22Rv1 (cell line): ENCODE results near the gene PDE9A.

Source experiments
- CTCF ChIP-seq: fragments of 450-650 bp; IDR thresholded peaks from 2 replicates; pipeline ENCODE4 v1.5.1; 2017; ENCODE audit warnings: mild to moderate bottlenecking
- ZFX ChIP-seq: fragments of 450-650 bp; IDR thresholded peaks from 2 replicates; pipeline ENCODE4 v1.6.1; 2017; ENCODE audit warnings: antibody characterized with exemption, borderline replicate concordance

DNA sequence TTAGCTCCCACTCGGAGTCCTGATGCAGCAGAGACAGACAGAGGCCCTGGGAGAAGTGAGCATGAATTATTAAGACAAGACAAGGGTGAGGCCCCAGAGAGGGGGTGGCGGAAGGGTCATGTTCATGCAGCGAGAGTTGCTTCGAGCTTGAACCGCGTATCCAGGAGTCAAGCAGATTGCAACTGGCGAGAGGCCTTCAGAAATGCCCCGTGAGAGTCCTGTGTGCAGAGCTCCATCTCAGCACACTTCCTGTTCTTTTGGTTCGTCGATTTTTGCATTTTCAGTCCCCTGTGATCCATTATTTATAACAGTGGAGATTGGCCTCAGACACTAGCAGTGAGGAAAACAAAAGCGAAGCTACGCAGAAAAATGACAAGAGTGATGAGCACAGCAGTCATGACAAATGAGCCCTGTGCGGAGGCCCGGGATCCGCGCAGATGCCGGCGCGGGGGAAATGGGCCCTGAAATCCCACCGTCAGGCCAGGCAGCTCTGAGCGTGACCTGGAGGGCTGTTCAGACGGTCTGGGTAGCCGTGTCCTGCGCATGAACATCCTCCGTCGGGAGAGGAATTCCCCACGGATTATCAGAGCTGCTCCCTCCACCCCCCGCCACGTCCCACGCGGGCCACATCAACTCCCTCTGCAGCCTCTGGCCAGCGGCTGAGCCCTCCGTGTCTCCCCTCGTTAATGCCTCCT lies 15.0 kb downstream of the PDE9A start:
- no peak for TF ChIP-seq CTCF
- no peak for TF ChIP-seq ZFX
